Limb (tissue), 2 donors: ENCODE measurements around the gene FAM53B.

Source experiments
- DNase-seq, 2 donors: peaks; one replicate each; pipeline ENCODE4 v3.0.0-alpha.2; 2016; ENCODE audit errors: extremely low spot score in 2 of 2

Gene FAM53B

DNA sequence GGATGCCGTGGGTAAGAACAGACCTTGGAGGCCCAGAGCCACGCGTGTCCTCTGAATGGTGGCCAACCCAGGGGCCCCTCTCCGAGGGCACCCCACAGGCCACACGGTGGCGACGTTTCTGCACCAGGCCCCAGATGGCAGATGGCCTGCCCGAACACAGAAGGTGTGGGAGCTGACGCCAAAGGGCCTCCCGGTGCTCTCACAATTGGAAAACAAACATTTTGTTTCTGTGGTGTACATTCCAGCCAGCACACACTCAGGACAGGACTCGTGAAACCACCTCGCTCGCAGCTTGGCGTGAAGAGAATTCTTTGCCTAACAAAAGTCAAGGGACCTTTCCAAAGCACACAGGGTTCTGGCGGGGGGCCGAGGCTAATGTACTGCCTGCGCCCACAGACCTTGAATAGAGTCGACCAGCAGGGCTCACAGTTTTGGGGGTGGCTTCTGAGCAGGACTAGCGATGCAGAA is 112.1 kb downstream of the FAM53B start:
- DNase-seq, result no peak

DNA sequence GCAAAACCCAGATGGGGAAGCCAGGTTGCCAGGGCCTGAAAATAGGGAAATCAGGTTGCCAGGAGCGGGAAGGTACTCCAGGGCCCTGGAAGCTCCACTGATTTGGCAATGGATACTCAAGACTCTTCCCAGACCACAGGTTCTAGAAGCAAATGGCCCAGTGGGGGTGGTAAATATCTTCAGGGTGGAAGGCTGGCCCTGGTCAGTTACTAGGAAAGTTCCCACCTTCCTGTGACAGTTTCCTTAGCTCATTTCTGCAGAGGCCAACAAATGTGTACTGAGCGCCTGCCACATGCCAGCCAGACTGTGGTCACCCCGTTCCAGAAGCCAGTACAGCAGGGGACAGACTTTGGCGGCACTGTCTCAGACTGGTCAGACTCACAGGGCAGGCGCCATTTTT is 113.6 kb downstream of the FAM53B start:
- DNase-seq, result no peak

DNA sequence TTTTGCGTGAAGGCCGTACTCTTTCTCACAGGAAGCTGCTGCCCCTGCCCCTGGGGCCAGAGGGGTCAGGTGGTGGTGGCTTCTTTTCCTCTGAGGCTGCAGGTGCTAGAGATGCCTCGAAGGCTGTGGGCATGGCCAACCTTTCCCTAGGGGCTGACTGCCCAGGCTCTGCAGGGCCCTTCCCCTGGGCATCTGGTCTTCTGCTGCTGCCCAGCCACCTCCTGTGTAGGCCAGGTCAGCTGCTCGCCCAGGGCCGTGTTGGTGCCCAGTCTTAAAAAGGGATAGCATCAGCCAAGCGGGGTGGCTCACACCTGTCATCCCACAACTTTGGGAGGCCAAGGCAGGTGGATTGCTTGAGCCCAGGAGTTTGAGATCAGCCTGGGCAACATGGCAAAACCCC is 114.3 kb downstream of the FAM53B start:
- DNase-seq, result no peak

DNA sequence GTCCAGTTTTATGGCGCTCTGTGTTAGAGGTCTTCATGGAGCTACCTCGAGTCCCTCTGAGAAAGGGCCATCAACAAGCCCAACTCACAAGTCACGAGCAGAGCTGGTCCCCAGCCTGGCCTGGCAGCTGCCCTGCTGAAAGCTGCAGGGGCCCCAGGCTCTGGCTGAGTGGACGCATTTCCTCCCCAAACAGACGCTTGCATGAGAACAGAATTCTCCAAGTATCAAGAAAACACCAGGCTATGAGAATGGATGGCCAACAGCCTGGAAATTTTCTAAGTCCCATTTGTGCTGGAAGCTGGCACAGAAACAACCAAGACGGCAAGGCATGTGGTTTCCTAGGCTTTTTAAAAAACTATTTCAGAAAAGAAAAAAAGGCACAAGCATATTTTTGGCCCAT is 114.8 kb downstream of the FAM53B start:
- no peak for DNase-seq

DNA sequence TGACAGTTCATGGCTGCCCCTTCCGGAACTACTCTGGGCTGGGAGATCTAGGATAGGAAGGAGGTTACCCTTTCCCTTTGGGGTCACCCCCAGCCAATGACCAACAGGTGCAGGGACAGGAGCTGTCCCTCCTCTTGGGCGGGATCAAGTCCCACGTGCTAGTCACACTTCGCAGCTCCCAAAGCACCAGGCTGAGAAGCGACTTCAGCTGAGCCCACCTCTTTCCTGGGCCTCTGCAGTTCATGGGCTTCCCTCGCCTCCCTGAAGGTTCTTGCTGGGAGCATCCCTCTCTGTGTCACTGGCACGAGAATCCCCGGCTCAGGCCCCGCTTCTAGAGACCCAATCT is 115.5 kb downstream of the FAM53B start:
- DNase-seq, result no peak

DNA sequence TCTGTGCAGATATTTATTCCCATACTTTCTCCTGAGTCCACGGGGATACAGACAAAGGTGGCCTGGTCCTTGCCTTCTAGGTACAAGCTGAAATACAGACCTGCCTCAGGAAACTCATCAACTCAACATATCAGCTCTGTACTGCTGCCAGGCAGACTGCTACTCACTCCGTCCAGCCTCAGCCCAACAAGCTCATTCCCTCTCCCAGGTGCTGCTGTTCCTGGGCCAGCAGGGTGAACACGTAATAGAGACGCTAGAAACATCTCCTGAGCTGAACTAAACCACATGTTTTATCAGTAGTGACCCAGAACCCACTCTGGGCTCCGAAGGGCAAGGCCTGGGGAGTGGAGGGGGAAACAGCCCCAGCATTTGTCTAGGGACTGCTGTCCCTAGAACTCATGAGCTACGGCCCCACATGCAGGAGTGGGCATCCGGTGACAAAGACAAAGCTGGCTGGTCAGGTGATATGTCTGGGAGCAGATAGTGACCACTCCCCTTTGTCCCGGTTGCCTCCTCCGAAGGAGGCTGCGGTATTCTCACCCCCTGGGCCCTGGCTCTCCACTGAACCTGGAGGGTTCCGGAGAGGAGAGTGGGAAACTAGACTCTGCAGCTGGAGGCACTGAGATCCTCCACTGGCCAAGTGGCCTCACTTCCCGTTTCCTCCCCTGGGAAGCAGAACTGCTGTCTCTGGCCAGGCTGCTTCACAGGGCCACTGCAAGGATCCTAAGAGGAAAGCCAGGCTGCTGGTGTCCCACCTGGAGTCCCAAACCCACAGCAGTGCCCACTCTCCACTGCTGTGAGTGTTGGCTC is 116.1 kb downstream of the FAM53B start:
- no peak for DNase-seq

DNA sequence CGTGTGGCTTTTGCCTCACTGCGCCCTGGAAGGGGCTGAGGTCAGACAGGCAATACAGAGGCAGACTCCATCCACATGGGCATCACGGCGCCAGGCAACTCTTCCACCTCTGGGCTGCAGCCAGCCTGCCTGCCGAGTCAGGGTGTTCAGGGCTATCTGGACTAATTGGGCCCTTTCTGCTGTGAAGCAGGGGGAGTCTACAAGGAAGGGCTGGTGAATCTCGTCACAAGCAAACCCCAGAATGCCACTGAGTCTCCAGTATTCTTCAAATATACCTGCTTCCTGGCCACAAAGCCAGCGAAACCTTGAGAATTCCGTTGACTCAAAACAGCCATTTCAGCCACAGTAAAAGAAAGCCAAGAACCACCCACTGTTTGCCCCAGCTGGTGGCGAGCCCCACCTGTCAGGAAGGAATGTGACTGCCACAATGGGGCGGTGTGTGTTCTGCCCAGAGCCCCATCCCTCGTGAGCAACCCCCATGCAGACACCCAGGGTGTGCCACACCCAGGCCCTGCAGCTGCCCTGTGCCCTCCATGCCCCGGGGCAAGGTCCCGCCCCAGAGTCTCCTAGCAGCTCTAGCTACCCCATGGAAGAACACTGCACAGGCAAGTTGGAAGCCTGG is 117.3 kb downstream of the FAM53B start:
- no peak for DNase-seq

DNA sequence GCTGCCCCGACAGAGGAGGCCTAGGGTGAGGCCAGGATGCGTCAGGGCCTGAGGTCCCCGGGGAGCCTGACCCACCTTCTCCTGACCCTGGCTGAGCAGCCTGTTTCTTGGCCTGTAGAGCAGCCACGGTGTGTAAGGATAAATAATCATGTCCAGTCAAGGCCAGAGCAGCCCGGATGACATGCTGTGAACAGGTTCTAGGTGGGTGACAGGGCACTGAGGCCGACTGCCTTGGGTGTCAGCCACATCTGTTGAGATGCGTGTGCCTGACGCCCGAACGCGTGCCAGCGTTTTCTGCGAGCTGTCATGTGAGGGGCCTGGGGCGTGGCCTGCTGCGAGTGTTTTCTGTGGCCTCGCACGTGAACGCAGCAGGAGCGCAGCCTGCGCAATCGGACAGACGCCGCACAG is 118.3 kb downstream of the FAM53B start:
- no peak for DNase-seq

DNA sequence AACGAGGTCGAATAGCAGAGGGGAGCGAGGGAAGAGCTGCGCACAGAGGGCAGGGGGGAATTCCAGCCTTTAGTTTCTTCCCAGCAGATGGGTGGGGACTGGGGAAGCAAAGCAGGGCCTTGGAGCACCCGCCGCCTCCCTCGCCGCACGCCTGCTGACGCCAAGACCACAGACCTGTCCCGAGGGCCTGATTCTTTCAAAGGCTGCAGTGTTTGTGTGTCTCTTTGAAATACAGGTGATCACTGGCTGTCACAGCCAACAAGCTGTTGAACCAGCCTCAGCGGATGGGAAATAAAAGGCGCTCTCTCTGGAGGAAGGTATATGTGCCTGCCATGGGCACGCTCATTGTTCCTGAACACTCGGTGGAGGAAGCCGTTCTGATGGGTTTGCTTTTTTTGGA is 119.3 kb downstream of the FAM53B start:
- DNase-seq, result no peak

DNA sequence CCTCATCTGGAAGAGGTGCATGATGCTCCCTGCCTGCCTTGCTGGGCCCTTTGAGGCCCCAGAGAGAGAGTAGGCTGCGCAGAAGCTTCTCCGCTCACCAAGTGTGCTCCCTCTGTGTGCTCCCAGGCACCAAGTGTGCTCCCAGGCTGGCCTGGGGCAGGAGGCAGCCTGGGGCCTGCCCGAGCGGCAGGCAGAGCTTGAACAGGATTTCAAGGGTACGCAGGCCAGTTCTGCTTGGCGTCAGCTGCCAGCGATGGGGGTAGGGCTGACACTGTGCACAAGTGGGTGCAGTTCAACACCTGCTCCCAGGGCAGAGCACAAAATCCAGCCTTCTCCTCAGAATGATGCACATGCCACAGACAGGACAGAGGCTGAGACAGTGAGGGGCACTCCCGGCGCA is 119.7 kb downstream of the FAM53B start:
- DNase-seq, result no peak

DNA sequence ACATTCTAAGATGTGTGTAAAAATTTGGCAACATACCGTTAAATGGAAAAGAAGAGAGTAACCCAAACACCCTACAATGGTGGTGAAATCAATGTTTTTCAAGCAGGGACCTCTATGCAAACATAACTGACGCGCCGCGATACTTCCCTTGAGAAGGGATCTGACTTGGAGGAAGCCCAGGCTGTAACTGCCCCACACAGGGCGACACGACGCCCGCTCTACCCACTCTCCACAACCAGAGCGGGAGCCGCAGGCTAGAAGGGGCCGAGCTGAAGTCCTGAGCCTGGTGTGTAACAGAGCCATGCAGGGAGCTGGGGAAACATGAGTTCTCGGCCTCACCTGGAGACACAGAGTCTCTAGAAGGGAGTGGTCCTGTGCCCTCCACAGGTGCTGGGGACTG is 120.2 kb downstream of the FAM53B start:
- DNase-seq, result no peak

DNA sequence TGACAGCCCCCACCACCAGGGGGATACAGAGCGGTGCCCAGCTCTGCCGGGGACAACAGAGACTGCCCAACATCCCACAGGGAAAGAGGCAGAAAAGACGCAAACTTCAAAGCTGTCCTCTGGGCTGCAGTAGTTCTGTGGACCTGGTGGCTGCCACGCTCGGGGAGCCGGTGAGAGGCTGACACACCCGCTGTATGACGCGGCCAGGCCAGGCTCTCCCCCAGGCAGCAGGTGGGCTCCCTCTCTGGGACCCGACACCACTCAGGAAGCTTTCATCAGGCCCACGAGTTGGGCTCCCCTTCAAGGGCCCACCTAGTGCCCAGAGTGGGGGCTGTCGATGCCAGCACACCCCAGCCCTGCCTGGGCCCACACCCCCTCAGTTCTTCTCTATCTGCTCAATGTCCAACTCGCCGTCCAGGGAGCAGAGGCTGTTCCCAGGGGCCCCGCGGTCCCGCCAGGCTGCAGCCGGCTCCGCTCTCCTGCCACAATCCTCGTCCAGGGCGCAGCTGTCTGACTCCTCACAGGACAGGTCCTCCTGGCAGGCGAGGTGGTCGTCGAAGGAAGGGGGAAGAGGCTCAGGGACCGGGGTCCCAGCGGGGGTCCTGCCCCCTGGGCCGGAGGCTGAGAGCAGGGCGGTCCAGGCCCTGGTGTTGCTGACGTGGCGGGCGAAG is 121.2 kb downstream of the FAM53B start:
- DNase-seq, result no peak

DNA sequence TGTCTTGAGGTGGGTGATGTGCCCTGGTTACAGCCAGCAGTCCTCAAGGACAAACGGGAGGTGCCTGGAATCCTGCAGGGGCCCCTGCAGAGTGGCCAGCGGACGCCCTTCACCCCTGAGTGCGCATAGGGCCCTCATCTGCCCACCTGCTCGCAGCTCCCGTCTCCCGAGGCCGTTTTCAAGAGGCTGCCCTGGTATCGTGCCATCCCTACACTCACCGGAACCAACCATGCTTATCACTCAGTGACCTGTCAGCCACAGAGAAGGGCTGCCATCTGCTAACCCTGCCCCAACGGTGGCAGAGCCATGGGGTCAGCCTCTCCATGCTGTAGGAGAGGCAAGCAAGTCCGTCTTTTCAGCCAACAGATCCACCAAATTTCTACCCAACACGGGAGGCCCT is 122.0 kb downstream of the FAM53B start:
- no peak for DNase-seq

DNA sequence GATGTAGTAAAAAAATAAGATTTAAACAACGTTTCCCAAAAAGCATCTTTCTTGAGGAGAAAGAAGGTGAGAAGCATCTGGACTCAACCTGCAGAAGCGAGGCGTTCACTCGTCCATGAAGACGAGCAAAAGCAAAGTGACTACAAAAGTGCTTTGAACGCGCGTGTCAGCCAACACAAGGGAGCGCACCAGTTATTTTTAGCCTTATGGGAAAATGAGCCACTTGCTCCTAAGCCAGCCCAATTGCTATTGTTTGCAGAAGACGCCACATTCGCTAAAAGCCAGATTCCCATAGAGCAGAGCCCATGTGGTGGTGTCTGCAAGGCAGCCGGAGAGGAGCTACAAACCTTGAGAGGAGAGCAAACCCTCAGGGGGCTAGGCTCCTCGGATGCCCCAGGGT is 122.5 kb downstream of the FAM53B start:
- no peak for DNase-seq

DNA sequence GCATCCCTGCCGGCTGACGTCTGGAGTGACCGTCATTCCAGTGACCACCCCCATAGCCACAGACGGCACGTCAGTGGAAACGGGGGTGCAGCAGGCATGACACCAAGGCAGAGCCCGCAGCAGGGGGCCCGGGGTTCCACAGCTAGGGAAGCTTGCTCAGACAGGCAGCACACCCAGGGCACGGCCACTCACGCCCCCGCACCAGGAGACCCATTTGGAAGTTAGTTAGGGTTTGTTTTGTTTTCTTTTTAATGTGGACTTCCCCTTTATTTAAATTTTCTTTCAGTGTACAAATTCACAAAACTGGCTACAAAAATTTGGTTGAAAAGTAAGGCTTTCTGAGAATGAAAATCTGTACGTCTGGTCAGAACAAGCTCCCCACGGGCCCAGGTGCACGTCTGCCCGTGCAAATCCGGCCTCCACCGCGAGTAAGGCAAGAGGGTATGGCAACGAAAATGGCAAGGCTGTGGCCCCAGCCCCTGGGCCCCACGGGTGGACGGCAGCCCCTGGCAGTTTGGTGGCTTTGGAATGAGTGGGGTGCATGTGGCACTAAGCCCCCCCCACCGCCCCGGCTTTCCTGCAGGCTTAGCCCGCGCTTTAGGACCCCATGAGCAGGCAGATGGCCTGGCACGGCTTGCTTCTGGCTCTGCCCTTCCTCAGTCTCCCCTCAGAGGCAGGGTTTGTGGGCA is 124.2 kb downstream of the FAM53B start:
- DNase-seq, result no peak

DNA sequence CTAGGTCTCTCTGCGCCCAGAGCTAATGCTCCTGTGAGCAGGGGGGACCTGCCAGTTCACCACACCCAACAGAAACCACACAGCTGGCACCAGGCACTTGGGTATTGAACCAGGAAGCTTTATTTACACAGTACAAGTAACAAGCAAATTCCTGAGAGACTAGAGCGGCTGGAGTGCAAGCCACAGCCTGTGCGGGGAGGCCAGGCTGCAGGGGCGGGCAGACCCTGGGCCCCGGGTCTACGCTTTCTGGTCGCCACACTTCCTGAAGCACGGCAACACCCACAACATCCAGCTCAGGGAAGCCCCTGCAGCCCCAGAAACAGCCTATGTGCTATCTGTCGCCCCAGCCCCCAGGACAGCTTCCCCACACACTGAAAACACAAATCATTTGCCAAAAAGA is 125.0 kb downstream of the FAM53B start:
- DNase-seq, result no peak

DNA sequence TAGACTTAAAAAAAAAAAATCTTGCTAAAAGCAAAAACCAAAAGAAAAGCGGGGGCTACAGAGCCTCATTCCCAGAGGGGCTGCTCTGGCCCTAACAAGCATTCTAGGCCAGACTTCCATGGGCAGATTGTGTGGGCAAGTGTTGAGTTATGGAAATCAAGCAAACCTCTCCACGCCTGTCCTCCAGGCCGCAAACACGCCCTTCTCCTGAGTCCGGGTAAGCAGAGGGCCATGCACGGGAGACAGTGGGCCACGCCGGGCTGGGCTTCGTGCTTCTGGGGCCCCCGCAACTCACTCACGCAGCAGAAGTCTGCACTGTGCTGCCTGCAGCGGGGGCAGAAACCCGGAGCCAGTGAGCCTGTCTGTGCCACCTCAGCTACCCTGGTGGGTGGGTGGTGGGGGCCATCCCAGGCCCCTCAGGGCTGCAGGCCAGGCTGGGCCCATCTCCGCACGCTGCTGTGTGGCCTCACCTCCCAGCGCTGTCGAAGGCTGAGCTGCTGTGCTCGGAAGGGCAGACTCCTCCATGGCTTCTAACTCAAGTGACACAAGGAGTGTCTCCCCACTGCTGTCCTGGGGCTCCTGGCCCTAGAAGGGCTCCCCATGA is 125.6 kb downstream of the FAM53B start:
- no peak for DNase-seq

DNA sequence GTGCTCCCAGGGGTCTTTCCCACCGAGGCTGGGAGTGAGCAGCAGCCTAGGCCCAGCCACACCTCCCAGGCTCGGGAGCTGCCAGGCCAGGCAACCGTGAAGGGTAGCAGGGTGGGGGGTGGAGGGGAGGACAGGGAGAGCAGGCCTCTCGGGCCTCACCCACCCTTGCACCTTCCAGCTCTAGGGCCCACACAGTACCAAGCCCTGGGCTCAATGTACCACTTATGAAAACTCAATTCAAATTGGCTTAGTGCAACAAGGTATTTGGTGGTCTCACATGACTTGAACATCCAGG is 127.4 kb downstream of the FAM53B start:
- DNase-seq, result no peak

DNA sequence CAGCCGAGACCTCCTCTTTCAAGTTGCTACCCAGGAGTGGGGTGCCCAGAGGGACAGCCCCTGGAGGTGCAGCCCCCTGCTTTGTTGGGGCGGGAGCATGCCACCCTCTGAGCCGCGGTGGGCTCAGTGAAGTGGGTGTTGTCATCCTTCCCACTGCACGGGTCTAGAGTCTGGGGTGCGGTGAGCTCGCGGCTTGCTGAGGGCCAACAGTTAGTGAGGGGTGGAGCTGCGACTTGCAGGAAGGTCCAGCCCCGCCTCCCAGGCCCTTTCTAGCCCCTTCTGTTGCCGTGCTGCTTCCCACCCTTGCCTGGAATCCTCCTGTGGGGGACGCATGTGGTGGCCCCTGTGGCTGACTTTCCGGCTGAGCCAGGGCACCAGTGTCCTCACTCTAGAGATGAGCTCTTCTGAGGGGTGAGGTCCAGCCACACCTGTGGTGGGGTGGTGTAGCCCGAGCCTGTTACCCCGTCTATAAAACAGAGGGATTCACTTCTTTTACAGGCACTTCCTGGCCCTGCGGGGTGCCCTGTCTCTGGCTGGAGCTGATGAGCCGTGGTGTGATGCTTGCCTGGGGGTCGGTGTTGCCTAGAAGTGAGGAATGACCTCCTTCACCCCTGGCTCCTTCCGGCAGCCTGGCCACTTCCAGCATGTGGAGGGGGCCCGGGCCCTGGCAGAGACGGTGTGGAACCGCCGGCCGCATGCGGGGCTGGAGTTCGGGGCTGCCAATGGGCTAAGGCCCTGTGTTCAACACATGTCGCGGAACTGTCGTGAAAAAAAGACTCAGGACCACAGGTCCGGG is 127.9 kb downstream of the FAM53B start:
- no peak for DNase-seq

DNA sequence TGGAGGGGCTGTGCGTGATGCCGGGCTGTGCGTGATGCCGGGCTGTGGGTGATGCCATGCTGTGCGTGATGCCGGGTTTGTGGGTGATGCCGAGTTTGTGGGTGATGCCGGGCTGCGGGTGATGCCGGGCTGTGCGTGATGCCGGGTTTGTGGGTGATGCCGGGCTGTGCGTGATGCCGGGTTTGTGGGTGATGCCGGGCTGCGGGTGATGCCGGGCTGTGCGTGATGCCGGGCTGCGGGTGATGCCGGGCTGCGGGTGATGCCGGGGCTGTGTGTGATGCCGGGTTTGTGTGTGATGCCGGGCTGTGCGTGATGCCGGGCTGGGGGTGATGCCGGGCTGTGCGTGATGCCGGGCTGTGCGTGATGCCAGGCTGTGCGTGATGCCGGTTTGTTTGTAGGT is 128.9 kb downstream of the FAM53B start:
- no peak for DNase-seq

DNA sequence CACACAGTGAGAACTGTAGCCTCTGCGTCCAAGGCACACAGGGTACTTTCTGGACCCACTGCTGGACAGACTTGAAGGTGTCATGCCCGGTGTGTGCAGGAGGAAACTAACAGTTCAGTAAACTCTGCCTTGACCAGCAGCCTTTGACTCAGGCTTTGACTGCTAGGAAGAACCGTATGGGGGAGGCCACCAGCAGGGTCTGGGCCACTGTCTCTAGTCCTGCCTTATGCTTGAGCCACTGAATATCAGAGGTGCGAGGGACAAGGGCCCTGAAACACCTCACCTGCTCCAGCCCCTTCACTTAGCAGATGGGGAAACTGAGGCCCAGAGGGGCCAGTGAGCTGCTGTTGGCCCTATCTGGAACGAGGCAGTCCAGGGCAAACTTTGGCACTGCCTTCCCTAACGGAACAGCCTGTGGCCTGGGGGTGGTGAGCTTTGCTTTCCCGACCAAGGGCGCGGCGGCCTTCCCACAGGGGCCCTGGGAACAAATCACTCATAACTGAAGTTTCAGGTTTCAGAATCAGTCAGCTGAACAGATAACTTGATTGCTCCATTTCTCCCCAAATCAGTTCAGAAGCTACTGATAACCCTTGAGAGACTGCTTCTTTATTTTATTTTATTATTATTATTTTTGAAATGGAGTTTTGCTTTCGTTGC is 130.0 kb downstream of the FAM53B start:
- no peak for DNase-seq
